ENCODE measurements around the gene PALD1. TPM values are rescaled to one million over a fixed set of nuclear protein-coding genes. Genes with fewer than 3 reads are reported as not detected.

PALD1 gene
- total and polyA plus RNA-seq, 2 experiments from 2014 or later = 11.9 to 58.2 TPM

GRCh38 chr10:70440296-70441160, 38.0 kb upstream of the PALD1 start:
- H4K20me1 ChIP-seq (replicated peaks; ENCODE audit: insufficient read depth) = peaks cover 14% of the 10 kb centered on the region; the same call in 1 of the 2 replicates
- Mint-ChIP-seq H3K27me3 (ENCODE audit: insufficient read depth, low read depth, poor library complexity) (peaks cover 54% of the 10 kb centered on the region), H3K4me1 (peaks cover 45% of the 10 kb centered on the region), H3K9me3 (no peaks in the 10 kb centered on the region; the same call in 2 of the 3 replicates), H3K27ac (no peak overlapping the region), H3K36me3 (ENCODE audit: low read depth) (peaks cover 8% of the 10 kb centered on the region; the same call in 1 of the 3 replicates), H3K4me3 (peak overlapping the region; percentile 72)
- H3K79me2 ChIP-seq (replicated peaks; ENCODE audit: insufficient read depth) = peaks cover 51% of the 10 kb centered on the region
- H3K4me1 ChIP-seq (ENCODE audit: insufficient read depth) = peaks cover 42% of the 10 kb centered on the region
- peak; percentile 2; the same call in 2 of the 3 replicates for ATAC-seq
- H3K4me2 ChIP-seq = peak overlapping the region; percentile 96
- H2AFZ ChIP-seq = no peak overlapping the region; the same call in 1 of the 2 replicates
- peaks cover 26% of the 10 kb centered on the region for H3F3A ChIP-seq (replicated peaks; ENCODE audit: low read depth)
- H3K27ac ChIP-seq (ENCODE audit: low read depth) = no peak overlapping the region
- TF ChIP-seq CREB1 (CRISPR knock-in tag; IDR thresholded peaks at IDR 0.05; ENCODE audit: low read depth) (peak; percentile 31; the same call in 1 of the 2 replicates), ZNF331 (CRISPR knock-in tag; IDR thresholded peaks at IDR 0.05; ENCODE audit: low read depth) (no peak), JUNB (IDR thresholded peaks at IDR 0.05; ENCODE audit: unreplicated experiment) (no peak)
- TF ChIP-seq, protein P1, sequence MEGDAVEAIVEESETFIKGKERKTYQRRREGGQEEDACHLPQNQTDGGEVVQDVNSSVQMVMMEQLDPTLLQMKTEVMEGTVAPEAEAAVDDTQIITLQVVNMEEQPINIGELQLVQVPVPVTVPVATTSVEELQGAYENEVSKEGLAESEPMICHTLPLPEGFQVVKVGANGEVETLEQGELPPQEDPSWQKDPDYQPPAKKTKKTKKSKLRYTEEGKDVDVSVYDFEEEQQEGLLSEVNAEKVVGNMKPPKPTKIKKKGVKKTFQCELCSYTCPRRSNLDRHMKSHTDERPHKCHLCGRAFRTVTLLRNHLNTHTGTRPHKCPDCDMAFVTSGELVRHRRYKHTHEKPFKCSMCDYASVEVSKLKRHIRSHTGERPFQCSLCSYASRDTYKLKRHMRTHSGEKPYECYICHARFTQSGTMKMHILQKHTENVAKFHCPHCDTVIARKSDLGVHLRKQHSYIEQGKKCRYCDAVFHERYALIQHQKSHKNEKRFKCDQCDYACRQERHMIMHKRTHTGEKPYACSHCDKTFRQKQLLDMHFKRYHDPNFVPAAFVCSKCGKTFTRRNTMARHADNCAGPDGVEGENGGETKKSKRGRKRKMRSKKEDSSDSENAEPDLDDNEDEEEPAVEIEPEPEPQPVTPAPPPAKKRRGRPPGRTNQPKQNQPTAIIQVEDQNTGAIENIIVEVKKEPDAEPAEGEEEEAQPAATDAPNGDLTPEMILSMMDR (conservative IDR thresholded peaks at IDR 0.05; ENCODE audit: low read depth in 2 of 2) = no peak
- DNase-seq (ENCODE audit: low spot score) = peak; percentile 64
- H3K36me3 ChIP-seq (ENCODE audit: insufficient read depth) = no peaks in the 10 kb centered on the region
- H3K9me2 ChIP-seq (ENCODE audit: insufficient read depth) = no peaks in the 10 kb centered on the region
- H3K27me3 ChIP-seq (ENCODE audit: insufficient read depth) = peaks cover 22% of the 10 kb centered on the region
- peak overlapping the region; percentile 78 for H3K4me3 ChIP-seq

DNA sequence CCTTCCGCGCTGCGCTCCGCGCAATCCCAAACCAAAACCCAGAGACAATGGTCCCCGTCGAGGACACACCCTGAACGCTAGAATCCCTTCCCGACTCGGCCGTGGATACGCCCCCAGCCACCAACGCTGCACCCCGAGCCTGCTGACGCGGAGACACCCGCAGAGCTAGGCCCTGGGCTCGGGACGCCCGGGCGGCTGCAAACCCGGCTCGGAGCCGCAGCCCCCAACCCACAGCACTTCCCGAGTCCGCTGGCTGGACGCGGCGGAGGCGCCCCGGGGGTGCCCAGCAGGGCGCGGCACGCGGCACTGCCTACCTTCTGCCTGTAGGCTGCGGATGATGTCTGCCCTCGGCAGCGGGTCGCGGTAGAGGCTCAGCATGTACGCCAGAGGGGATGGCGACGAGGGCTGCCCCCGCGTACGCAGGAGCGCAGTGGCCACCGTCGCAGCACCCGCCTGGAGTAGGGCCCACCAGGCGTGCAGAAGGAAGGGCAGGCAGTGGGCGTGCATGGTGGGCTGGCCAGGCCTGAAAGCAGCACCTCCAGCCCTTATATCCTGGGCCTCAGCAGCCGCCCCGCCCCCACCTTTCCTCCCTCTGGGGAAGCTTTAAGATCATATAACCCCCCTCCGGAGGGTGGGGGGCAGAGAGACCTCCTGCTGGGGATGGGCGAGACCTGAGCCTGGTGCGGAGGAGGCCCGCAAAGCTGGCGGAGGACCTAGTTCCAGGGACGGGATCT, 37.2 kb upstream of the PALD1 start, which contains the start of gene NODAL:
NODAL (minus strand) TSS at position 521 of the 734 bp plus-strand sequence; CDS start at position 507, 14 bp downstream.
- peaks cover 52% of the 10 kb centered on the region for H3K4me1 Mint-ChIP-seq
- no peak within 1 kb of the TSS; the same call in 1 of the 2 replicates for H3K27ac Mint-ChIP-seq
- DNase-seq (ENCODE audit: low spot score) (peak; percentile 68), ATAC-seq (peak; percentile 29)
- H3K27me3 ChIP-seq (ENCODE audit: insufficient read depth) = peaks cover 22% of the 10 kb centered on the region
- no peaks in the 10 kb centered on the region; the same call in 2 of the 3 replicates for H3K9me3 Mint-ChIP-seq
- peaks cover 8% of the 10 kb centered on the region; the same call in 1 of the 3 replicates for H3K36me3 Mint-ChIP-seq (ENCODE audit: low read depth)
- peak within 1 kb of the TSS; percentile 72 for H3K4me3 Mint-ChIP-seq
- peak within 1 kb of the TSS; percentile 96 for H3K4me2 ChIP-seq
- peaks cover 14% of the 10 kb centered on the region; the same call in 1 of the 2 replicates for H4K20me1 ChIP-seq (replicated peaks; ENCODE audit: insufficient read depth)
- H3K27me3 Mint-ChIP-seq (ENCODE audit: insufficient read depth, low read depth, poor library complexity) = peaks cover 56% of the 10 kb centered on the region
- H3K4me3 ChIP-seq = peak within 1 kb of the TSS; percentile 78
- H3K36me3 ChIP-seq (ENCODE audit: insufficient read depth) = no peaks in the 10 kb centered on the region
- peak within 1 kb of the TSS; percentile 89 for H3K27ac ChIP-seq (ENCODE audit: low read depth)
- no peaks in the 10 kb centered on the region for H3K9me2 ChIP-seq (ENCODE audit: insufficient read depth)
- H2AFZ ChIP-seq = peak within 1 kb of the TSS; percentile 79
- H3K4me1 ChIP-seq (ENCODE audit: insufficient read depth) = peaks cover 47% of the 10 kb centered on the region
- peaks cover 26% of the 10 kb centered on the region for H3F3A ChIP-seq (replicated peaks; ENCODE audit: low read depth)
- TF ChIP-seq POLR2AphosphoS5 (IDR thresholded peaks at IDR 0.05; ENCODE audit: low read depth) (no peak; the same call in 1 of the 2 replicates), EZH2 (IDR thresholded peaks at IDR 0.05; ENCODE audit: low read depth, unreplicated experiment) (peak; percentile 29)
- H3K79me2 ChIP-seq (replicated peaks; ENCODE audit: insufficient read depth) = peaks cover 43% of the 10 kb centered on the region
